Epithelial cell of proximal tubule (primary cell): ENCODE measurements around the gene TSPAN14. TPM values are rescaled to one million over a fixed set of nuclear protein-coding genes. Genes with fewer than 3 reads are reported as not detected.

Experiments used
- DNase-seq: peaks from one replicate; pipeline ENCODE4 v3.0.0-alpha.2; 2011; ENCODE audit warnings: low read depth
- H3K4me3 ChIP-seq: 2 replicates; pipeline ENCODE4 v1.5.1; 2011; ENCODE audit warnings: low read depth, mild to moderate bottlenecking, low read length
- CTCF ChIP-seq: conservative IDR thresholded peaks from 2 replicates; pipeline ENCODE4 v1.5.1; 2012; ENCODE audit warnings: low read depth, mild to moderate bottlenecking, low read length
- total RNA-seq: library from RNA; depleted of rRNA; stranded (reverse); fragments of >200 nt; gene quantifications from 2 replicates; pipeline ENCODE4 v1.2.3, GENCODE V29; 2015

The TSPAN14 gene
- total RNA-seq = 96.7 and 139 TPM in 2 replicates

- peak within 1 kb of the TSS; percentile 94 for H3K4me3 ChIP-seq
- TF ChIP-seq CTCF = no peak
- DNase-seq = no peak
Observed at GRCh38 chr10:80453842-80454512, at the start of gene TSPAN14. Gene TSPAN14, plus strand, starts transcription at chr10:80454310. Its CDS starts 34,924 bp downstream, at chr10:80489234.

- DNase-seq = no peak
- TF ChIP-seq CTCF = no peak
- no peak overlapping the region for H3K4me3 ChIP-seq
Observed at GRCh38 chr10:80405035-80405434, 49.1 kb upstream of the TSPAN14 start.

GRCh38 chr10:80405626-80406025 lies 48.5 kb upstream of the TSPAN14 start:
- no peak for DNase-seq
- TF ChIP-seq CTCF = no peak

GRCh38 chr10:80406204-80406603 lies 47.9 kb upstream of the TSPAN14 start:
- no peak for DNase-seq
- no peak for TF ChIP-seq CTCF
- no peak overlapping the region for H3K4me3 ChIP-seq

More at GRCh38 chr10:80405626-80406025, 48.5 kb upstream of the TSPAN14 start:
- H3K4me3 ChIP-seq = no peak overlapping the region

GRCh38 chr10:80407812-80408241 lies 46.3 kb upstream of the TSPAN14 start:
- no peak for TF ChIP-seq CTCF
- DNase-seq = no peak
- peak overlapping the region; percentile 90 for H3K4me3 ChIP-seq

GRCh38 chr10:80408242-80409101 lies 45.6 kb upstream of the TSPAN14 start, which contains the start of gene PRXL2A:
Gene PRXL2A, plus strand, starts transcription at chr10:80408551. Its CDS starts 11,917 bp downstream, at chr10:80420468.
- DNase-seq = no peak
- no peak for TF ChIP-seq CTCF

More at GRCh38 chr10:80408242-80409101, 45.6 kb upstream of the TSPAN14 start, which contains the start of gene PRXL2A:
- H3K4me3 ChIP-seq = peak within 1 kb of the TSS; percentile 90
